Gastrocnemius medialis (tissue), 4 donors: ENCODE measurements around the gene GCNA. TPM values are rescaled to one million over a fixed set of nuclear protein-coding genes. Genes with fewer than 3 reads are reported as not detected.

Experiments used
- ATAC-seq, 2 donors: fragments of 150-250 bp; one replicate each; pipeline ENCODE4 v1.9.1; 2016
- DNase-seq, 2 donors: peaks; one replicate each; pipeline ENCODE4 v3.0.0-alpha.2; 2019
- H3K27ac ChIP-seq, 4 donors: fragments of 200-600 bp; sonication (generic); 1 replicate in 1 of 4; 2 replicates in 3 of 4; pipeline ENCODE4 v1.5.1; 2016 to 2018; ENCODE audit warnings: mild to moderate bottlenecking in 2 of 4, moderate library complexity in 1 of 4
- H3K27me3 ChIP-seq, 3 donors: fragments of 200-600 bp; sonication (generic) in 2 of 3; 1 replicate in 1 of 3; 2 replicates in 2 of 3; pipeline versions ENCODE4 v1.5.1 to v1.6.0; 2016 to 2019; ENCODE audit warnings: mild to moderate bottlenecking in 1 of 3, moderate library complexity in 1 of 3
- H3K36me3 ChIP-seq, 2 donors: fragments of 200-600 bp; sonication (generic) in 1 of 2; one replicate each; pipeline ENCODE4 v1.5.1; 2017 to 2018
- H3K4me1 ChIP-seq, 2 donors: fragments of 200-600 bp; sonication (generic) in 1 of 2; one replicate each; pipeline ENCODE4 v1.5.1; 2016 to 2017; ENCODE audit warnings: mild to moderate bottlenecking in 2 of 2
- H3K4me3 ChIP-seq, 4 donors: fragments of 200-600 bp; sonication (generic) in 3 of 4; 1 replicate in 1 of 4; 2 replicates in 3 of 4; pipeline ENCODE4 v1.5.1; 2016 to 2019; ENCODE audit warnings: mild to moderate bottlenecking in 2 of 4
- H3K9me3 ChIP-seq, 3 donors: fragments of 200-600 bp; sonication (generic) in 2 of 3; 1 replicate in 1 of 3; 2 replicates in 2 of 3; pipeline ENCODE4 v1.5.1; 2016 to 2019
- CTCF ChIP-seq, 5 experiments: fragments of 450-650 bp in 3 of 5; fragments of 200-600 bp in 2 of 5; sonication (generic) in 2 of 5; IDR thresholded peaks in 4 of 5; conservative IDR thresholded peaks in 1 of 5; 1 replicate in 4 of 5; 2 replicates in 1 of 5; pipeline ENCODE4 v1.5.1; 2016 to 2019; ENCODE audit warnings: antibody characterized with exemption in 5 of 5, mild to moderate bottlenecking in 3 of 5, moderate library complexity in 3 of 5
- POLR2A ChIP-seq, 2 donors: fragments of 450-650 bp; IDR thresholded peaks; one replicate each; pipeline ENCODE4 v1.6.1; 2017; ENCODE audit warnings: antibody characterized with exemption in 2 of 2, mild to moderate bottlenecking in 2 of 2, moderate library complexity in 2 of 2
- in situ Hi-C, 4 donors: fragments of 200-750 bp; cut with MboI; loops; one replicate each; pipeline versions ENCODE4 v1.15.0 to v1.8.0; 2017; ENCODE audit warnings: low sequenced_read_pairs in 4 of 4
- intact Hi-C: fragments of 100-400 bp; cut with DNase I; formaldehyde crosslinking; loops from one replicate; pipeline ENCODE4 v1.15.1; 2023; ENCODE audit warnings: low total_unique reads
- total RNA-seq, 4 donors: library from RNA; depleted of rRNA; stranded (reverse); fragments of >200 nt; gene quantifications; one replicate each; pipeline versions ENCODE4 v1.1.0 to v1.2.3, GENCODE V29; 2016

Gene GCNA
- total RNA-seq, 4 donors from 2014 or later, result 0.95 to 5.4 (median 1.4) TPM

GRCh38 chrX:71653344-71653743 lies 75.1 kb downstream of the GCNA start:
- Histone ChIP-seq H3K27me3 (no peaks in the 10 kb centered on the region), H3K9me3 (no peaks in the 10 kb centered on the region), H3K4me3 (no peak overlapping the region), H3K36me3 (no peaks in the 10 kb centered on the region), H3K27ac (no peak overlapping the region), H3K4me1 (no peaks in the 10 kb centered on the region)
- in situ Hi-C loops, result no loop called here
- DNase-seq (no peak), ATAC-seq (no peak)
- intact Hi-C loops, result no loop called here
- TF ChIP-seq POLR2A (IDR thresholded peaks at IDR 0.05) (no peak), CTCF (IDR thresholded peaks at IDR 0.05 in 4 of 5, conservative IDR thresholded peaks at IDR 0.05 in 1 of 5) (no peak)

GRCh38 chrX:71657267-71657666 lies 79.0 kb downstream of the GCNA start:
- no peak overlapping the region for H3K27ac ChIP-seq
- no peaks in the 10 kb centered on the region for H3K9me3 ChIP-seq
- TF ChIP-seq POLR2A (IDR thresholded peaks at IDR 0.05), result no peak
- no peak for TF ChIP-seq CTCF (IDR thresholded peaks at IDR 0.05 in 4 of 5, conservative IDR thresholded peaks at IDR 0.05 in 1 of 5)
- ATAC-seq (no peak), DNase-seq (no peak)
- intact Hi-C loops (no loop called here), in situ Hi-C loops (no loop called here)
- no peaks in the 10 kb centered on the region for H3K27me3 ChIP-seq
- no peaks in the 10 kb centered on the region for H3K36me3 ChIP-seq
- no peaks in the 10 kb centered on the region for H3K4me1 ChIP-seq
- H3K4me3 ChIP-seq, result no peak overlapping the region

GRCh38 chrX:71659342-71659741 lies 81.1 kb downstream of the GCNA start:
- no peaks in the 10 kb centered on the region for H3K9me3 ChIP-seq
- no peak overlapping the region for H3K27ac ChIP-seq
- no peak for ATAC-seq
- H3K4me3 ChIP-seq, result no peak overlapping the region
- no peaks in the 10 kb centered on the region for H3K36me3 ChIP-seq
- no peaks in the 10 kb centered on the region for H3K4me1 ChIP-seq
- TF ChIP-seq CTCF (IDR thresholded peaks at IDR 0.05 in 4 of 5, conservative IDR thresholded peaks at IDR 0.05 in 1 of 5) (no peak), POLR2A (IDR thresholded peaks at IDR 0.05) (no peak)
- H3K27me3 ChIP-seq, result no peaks in the 10 kb centered on the region
- in situ Hi-C loops, result no loop called here
- intact Hi-C loops, result no loop called here
- DNase-seq, result no peak

GRCh38 chrX:71659959-71660358 lies 81.7 kb downstream of the GCNA start:
- Histone ChIP-seq H3K4me3 (no peak overlapping the region), H3K27me3 (no peaks in the 10 kb centered on the region), H3K4me1 (no peaks in the 10 kb centered on the region), H3K36me3 (no peaks in the 10 kb centered on the region), H3K27ac (no peak overlapping the region), H3K9me3 (no peaks in the 10 kb centered on the region)
- no peak for ATAC-seq
- no peak for DNase-seq
- intact Hi-C loops, result no loop called here
- TF ChIP-seq CTCF (IDR thresholded peaks at IDR 0.05 in 4 of 5, conservative IDR thresholded peaks at IDR 0.05 in 1 of 5) (no peak), POLR2A (IDR thresholded peaks at IDR 0.05) (no peak)
- in situ Hi-C loops, result no loop called here
